ENCODE data around the gene DLG1. TPM values are rescaled to one million over a fixed set of nuclear protein-coding genes. Genes with fewer than 3 reads are reported as not detected.

The DLG1 gene
- total and polyA plus RNA-seq, 9 of the 15 experiments (the other 6 are each of a cell fraction or from before 2014, with no cell fraction given) = 9.4 to 63.5 (median 43.6) TPM

GRCh38 chr3:197327701-197328100, 29.3 kb upstream of the DLG1 start (continued):
- TF ChIP-seq HBP1 (CRISPR knock-in tag; IDR thresholded peaks at IDR 0.05) = no peak
- no peak for TF ChIP-seq PREB (CRISPR knock-in tag; IDR thresholded peaks at IDR 0.05)
- no peak for TF ChIP-seq BRF2 (IDR thresholded peaks at IDR 0.05; ENCODE audit: borderline replicate concordance, insufficient read depth, insufficient read length)

GRCh38 chr3:197325773-197326172, 27.4 kb upstream of the DLG1 start:
- Histone ChIP-seq H3K9ac (ENCODE audit: insufficient read depth in 1 of 2, low read depth in 2 of 2, low read length in 2 of 2) (no peak overlapping the region), H2AFZ (ENCODE audit: low read depth, low read length) (no peak overlapping the region), H3K4me1 (replicated peaks in 1 of 2; ENCODE audit: control insufficient read depth in 2 of 2, insufficient read depth in 2 of 2, low read length in 2 of 2) (no peaks in the 10 kb centered on the region), H3K36me3 (ENCODE audit: control insufficient read depth, insufficient read depth, low read length) (no peaks in the 10 kb centered on the region), H4K20me1 (replicated peaks; ENCODE audit: control insufficient read depth, insufficient read depth, low read length) (no peaks in the 10 kb centered on the region), H3K27ac (ENCODE audit: extremely low read depth, low read depth, low read length) (no peak overlapping the region), H3K79me2 (ENCODE audit: control insufficient read depth, insufficient read depth, low read length) (no peaks in the 10 kb centered on the region), H3K4me2 (ENCODE audit: insufficient read depth, low read length) (no peak overlapping the region), H3K27me3 (ENCODE audit: control insufficient read depth in 2 of 2, insufficient read depth in 2 of 2, low read length in 2 of 2) (no peaks in the 10 kb centered on the region; a peak in 1 of 5 replicates), H3K9me1 (ENCODE audit: control insufficient read depth, insufficient read depth, low read length) (no peaks in the 10 kb centered on the region), H3K4me3 (no peak overlapping the region), H3K9me3 (replicated peaks; ENCODE audit: control insufficient read depth, insufficient read depth, low read depth, low read length) (no peaks in the 10 kb centered on the region; the same call in 1 of the 2 replicates)
- CTCF ChIA-PET (ENCODE audit: low intra/inter-chr PET ratio) = no interaction called here
- DNase-seq (ENCODE audit: extremely low read depth in 1 of 4, low spot score in 3 of 4) (no peak), FAIRE-seq (no peak), ATAC-seq (no peak)
- whole genome bisulfite sequencing (ENCODE audit: insufficient coverage, low coverage, missing lambda C conversion rate) = 41% methylated on average over 7 of the region's 7 CpGs
- in situ Hi-C loops (cut with MboI) (no loop called here), intact Hi-C loops (cut with micrococcal nuclease) (no loop called here)
- BruUV-seq (replicated peaks) = no TSS peak
- POLR2A ChIA-PET = no interaction called here
- TF ChIP-seq PATZ1 (CRISPR knock-in tag; IDR thresholded peaks at IDR 0.05; ENCODE audit: borderline replicate concordance) = no peak
- no peak for TF ChIP-seq CTCF (IDR thresholded peaks at IDR 0.05 in 2 of 3, conservative IDR thresholded peaks at IDR 0.05 in 1 of 3; ENCODE audit: insufficient read depth in 2 of 3, low read depth in 1 of 3, low read length in 3 of 3)
- no peak for TF ChIP-seq RBBP5 (IDR thresholded peaks at IDR 0.05; ENCODE audit: borderline replicate concordance, insufficient read depth, low read length, poor library complexity, severe bottlenecking)
